ENCODE data around the gene NEU1. TPM values are rescaled to one million over a fixed set of nuclear protein-coding genes. Genes with fewer than 3 reads are reported as not detected.
"Not testable (repeated sequence)": the region's sequence is repeated elsewhere in the genome, so short reads cannot be mapped to it uniquely, and the experiment has no call there.

Gene NEU1
- total and polyA plus RNA-seq, 8 donors, result 19.0 to 38.5 (median 24.6) TPM

DNA sequence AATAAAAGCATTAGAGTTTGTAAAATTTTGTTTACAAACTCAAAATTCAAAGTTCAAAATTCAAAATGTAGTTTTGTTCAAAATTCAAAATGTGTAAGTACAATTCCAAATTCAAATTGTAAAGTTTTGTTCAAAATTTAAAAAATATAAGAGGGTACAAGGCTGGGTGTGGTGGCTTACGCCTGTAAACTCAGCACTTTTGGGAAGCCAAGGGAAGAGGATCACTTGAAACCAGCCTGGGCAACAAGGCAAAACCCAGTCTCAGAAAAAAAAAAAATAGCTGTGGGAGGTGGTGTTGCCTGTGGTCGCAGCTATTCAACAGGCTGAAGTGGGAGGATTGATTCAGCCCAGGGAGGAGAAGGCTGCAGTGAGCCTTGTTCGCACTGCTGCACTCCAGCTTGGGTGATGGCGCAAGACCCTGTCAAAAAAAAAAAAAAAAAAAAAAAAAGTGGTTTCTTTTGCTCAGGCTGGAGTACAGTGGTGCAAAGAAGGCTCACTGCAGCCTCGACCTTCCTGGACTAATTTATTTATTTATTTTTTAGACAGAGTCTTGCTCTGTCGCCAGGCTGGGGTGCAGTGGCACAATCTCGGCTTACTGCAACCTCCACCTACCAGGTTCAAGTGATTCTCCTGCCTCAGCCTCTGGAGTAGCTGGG, 44.7 kb upstream of the NEU1 start:
- no peak for FAIRE-seq
- intact Hi-C loops (cut with DNase I), result loop anchor here in 2 of 3 donors (10.0 kb wide), 1 partner anchor 48 kb away; the partner anchor contains the start of genes NELFE (in 2 of the 2) and SKIC2 (in 2 of the 2)
- Histone ChIP-seq H3K27ac (no peak overlapping the region), H3K36me3 (no peaks in the 10 kb centered on the region), H3K4me3 (no peak overlapping the region), H3K4me1 (peaks cover 0 to 6% (median 0%) of the 10 kb centered on the region in 3 donors), H3K27me3 (no peaks in the 10 kb centered on the region), H3K9me3 (no peaks in the 10 kb centered on the region)
- TF ChIP-seq, protein P1, sequence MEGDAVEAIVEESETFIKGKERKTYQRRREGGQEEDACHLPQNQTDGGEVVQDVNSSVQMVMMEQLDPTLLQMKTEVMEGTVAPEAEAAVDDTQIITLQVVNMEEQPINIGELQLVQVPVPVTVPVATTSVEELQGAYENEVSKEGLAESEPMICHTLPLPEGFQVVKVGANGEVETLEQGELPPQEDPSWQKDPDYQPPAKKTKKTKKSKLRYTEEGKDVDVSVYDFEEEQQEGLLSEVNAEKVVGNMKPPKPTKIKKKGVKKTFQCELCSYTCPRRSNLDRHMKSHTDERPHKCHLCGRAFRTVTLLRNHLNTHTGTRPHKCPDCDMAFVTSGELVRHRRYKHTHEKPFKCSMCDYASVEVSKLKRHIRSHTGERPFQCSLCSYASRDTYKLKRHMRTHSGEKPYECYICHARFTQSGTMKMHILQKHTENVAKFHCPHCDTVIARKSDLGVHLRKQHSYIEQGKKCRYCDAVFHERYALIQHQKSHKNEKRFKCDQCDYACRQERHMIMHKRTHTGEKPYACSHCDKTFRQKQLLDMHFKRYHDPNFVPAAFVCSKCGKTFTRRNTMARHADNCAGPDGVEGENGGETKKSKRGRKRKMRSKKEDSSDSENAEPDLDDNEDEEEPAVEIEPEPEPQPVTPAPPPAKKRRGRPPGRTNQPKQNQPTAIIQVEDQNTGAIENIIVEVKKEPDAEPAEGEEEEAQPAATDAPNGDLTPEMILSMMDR (IDR thresholded peaks at IDR 0.05), result no peak
- no peak for DNase-seq
- 42 to 45% methylated on average over 7 of the region's 7 CpGs for WGBS, 2 donors
- ATAC-seq, result peak in 2 of 4 donors; percentile 22 to 34

DNA sequence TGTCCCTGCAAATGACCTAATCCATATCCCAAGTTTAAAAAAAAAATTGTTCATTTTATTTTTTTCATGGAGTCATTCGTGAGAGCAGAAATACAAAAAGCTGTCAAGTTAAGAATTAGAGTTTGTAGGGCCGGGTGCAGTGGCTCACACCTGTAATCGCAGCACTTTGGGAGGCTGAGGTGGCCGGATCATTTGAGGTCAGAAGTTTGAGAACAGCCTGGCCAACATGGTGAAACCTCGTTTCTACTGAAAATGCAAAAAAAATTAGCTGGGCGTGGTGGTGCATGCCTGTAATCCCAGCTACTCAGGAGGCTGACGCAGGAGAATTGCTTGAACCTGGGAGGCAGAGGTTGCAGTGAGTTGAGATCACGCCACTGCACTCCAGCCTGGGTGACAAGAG, 44.1 kb upstream of the NEU1 start:
- FAIRE-seq, H3K9me3 ChIP-seq, H3K27me3 ChIP-seq, H3K36me3 ChIP-seq, DNase-seq, H3K27ac ChIP-seq, H3K4me3 ChIP-seq, H3K4me1 ChIP-seq, ATAC-seq: not testable (repeated sequence)
- intact Hi-C loops (cut with DNase I), result loop anchor here in 2 of 3 donors (10.0 kb wide), 1 partner anchor 48 kb away; the partner anchor contains the start of genes NELFE (in 2 of the 2) and SKIC2 (in 2 of the 2)
- WGBS, 2 donors, result 65 to 72% methylated on average over 8 of the region's 8 CpGs

DNA sequence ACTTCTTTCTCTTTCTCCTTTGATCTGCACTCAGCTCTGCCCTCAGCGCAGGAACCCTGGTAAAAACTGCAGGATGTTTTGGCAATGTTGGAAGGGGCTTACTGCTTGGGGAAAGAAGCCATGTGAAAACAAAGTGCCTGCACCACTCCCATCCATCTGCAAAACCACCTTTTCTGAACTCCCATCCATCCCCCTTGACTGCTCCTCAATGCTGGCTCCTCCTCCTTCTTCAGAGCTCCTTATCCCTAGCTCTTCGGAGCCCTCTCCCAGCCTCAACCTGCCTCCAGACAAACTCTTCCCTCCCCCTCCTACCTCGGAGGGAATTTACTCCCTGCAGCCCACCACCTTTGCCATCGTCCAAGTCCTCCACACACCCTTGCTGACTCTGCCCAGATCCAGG, 43.5 kb upstream of the NEU1 start:
- 28 to 37% methylated on average over 4 of the region's 4 CpGs for WGBS, 2 donors
- ATAC-seq (no peak), DNase-seq (no peak), FAIRE-seq (no peak)
- TF ChIP-seq, protein P1 (IDR thresholded peaks at IDR 0.05), result no peak
- Histone ChIP-seq H3K9me3 (no peaks in the 10 kb centered on the region), H3K4me1 (peaks cover 0 to 6% (median 0%) of the 10 kb centered on the region in 3 donors), H3K4me3 (no peak overlapping the region), H3K27me3 (no peaks in the 10 kb centered on the region), H3K36me3 (no peaks in the 10 kb centered on the region), H3K27ac (no peak overlapping the region)
- intact Hi-C loops (cut with DNase I), result loop anchor here in 2 of 3 donors (10.0 kb wide), 1 partner anchor 49 kb away; the partner anchor contains the start of genes NELFE (in 2 of the 2) and SKIC2 (in 2 of the 2)

DNA sequence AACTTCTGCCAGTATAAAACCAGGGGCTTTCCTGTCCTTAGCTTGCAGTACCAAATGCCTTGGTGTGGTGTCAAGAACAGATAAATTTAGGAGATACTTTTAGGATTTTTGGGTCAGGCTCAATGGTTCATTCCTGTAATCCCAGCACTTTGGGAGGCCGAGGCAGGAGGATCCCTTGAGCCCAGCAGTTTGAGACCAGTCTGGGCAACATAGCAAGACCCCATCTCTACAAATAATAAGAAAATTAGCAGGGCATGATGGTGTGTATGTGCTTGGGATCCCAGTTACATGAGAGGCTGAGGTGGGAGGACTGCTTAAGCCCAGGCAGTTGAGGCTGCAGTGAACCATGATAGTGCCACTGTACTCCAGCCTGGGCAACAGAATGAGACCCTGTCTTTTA, 42.4 kb upstream of the NEU1 start:
- H3K27me3 ChIP-seq, result no peaks in the 10 kb centered on the region
- H3K27ac ChIP-seq, result no peak overlapping the region
- H3K4me3 ChIP-seq, result no peak overlapping the region
- H3K4me1 ChIP-seq, result peaks cover 0 to 6% (median 0%) of the 10 kb centered on the region in 3 donors
- intact Hi-C loops (cut with DNase I), result loop anchor here in 2 of 3 donors (10.0 kb wide), 1 partner anchor 50 kb away; the partner anchor contains the start of genes NELFE (in 2 of the 2) and SKIC2 (in 2 of the 2)
- no peaks in the 10 kb centered on the region for H3K9me3 ChIP-seq
- no peak for ATAC-seq
- no peak for DNase-seq
- TF ChIP-seq, protein P1 (IDR thresholded peaks at IDR 0.05), result no peak
- no peak for FAIRE-seq
- WGBS, 2 donors, result 81 to 91% methylated on average over 1 of the region's 1 CpG
- H3K36me3 ChIP-seq, result no peaks in the 10 kb centered on the region

DNA sequence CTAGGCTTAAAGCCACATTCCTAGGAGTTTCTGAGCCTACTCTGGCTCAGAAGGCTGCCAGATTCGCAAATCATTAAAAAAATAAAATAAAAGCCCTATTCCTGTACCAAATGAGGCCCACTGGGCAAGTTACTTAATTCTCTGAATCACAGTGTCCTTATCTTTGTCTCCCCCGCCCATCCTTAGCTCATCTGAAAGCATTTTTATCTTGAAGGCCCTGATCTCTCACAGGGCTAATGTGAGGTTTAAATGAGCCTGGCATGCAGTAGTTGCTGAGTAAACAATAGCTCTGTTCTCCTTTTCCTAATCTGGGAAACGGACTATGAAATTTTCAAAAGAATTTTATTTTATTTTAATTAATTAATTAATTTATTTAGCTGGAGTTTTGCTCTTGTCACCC, 41.3 kb upstream of the NEU1 start:
- H3K4me3 ChIP-seq, result no peak overlapping the region
- TF ChIP-seq, protein P1 (IDR thresholded peaks at IDR 0.05), result no peak
- intact Hi-C loops (cut with DNase I), result loop anchor here in 2 of 3 donors (10.0 kb wide), 1 partner anchor 51 kb away; the partner anchor contains the start of genes NELFE (in 2 of the 2) and SKIC2 (in 2 of the 2)
- no peak for FAIRE-seq
- no peaks in the 10 kb centered on the region for H3K27me3 ChIP-seq
- H3K27ac ChIP-seq, result no peak overlapping the region
- WGBS, 2 donors, result 60 to 63% methylated on average over 3 of the region's 3 CpGs
- peaks cover under 1 to 6% (median under 1%) of the 10 kb centered on the region in 3 donors for H3K4me1 ChIP-seq
- H3K9me3 ChIP-seq, result no peaks in the 10 kb centered on the region
- ATAC-seq, result no peak
- no peaks in the 10 kb centered on the region for H3K36me3 ChIP-seq
- no peak for DNase-seq
